GM06990 (cell line): Measurements from ENCODE around the gene EFS.

Experiments
- DNase-seq: peaks from one replicate; pipeline ENCODE4 v3.0.0-alpha.2; 2011; ENCODE audit not compliant: insufficient read length; ENCODE audit errors: extremely low read depth
- H3K27me3 ChIP-seq: replicated peaks from 2 replicates; pipeline ENCODE4 v1.6.0; 2011; ENCODE audit warnings: low read length; ENCODE audit not compliant: control insufficient read depth, insufficient read depth
- H3K36me3 ChIP-seq: 2 replicates; pipeline ENCODE4 v1.5.1; 2011; ENCODE audit warnings: low read length; ENCODE audit not compliant: control insufficient read depth, insufficient read depth
- H3K4me3 ChIP-seq: replicated peaks from 2 replicates; pipeline ENCODE4 v1.5.1; 2011; ENCODE audit warnings: low read depth, mild to moderate bottlenecking, control low read depth, low read length
- TF ChIP-seq, protein P1 (sequence below): IDR thresholded peaks from 2 replicates; pipeline ENCODE4 v1.5.1; 2011; ENCODE audit warnings: low read length, control low read depth, mild to moderate bottlenecking, inconsistent platforms; ENCODE audit not compliant: insufficient read depth, poor library complexity, severe bottlenecking

Gene EFS

DNA sequence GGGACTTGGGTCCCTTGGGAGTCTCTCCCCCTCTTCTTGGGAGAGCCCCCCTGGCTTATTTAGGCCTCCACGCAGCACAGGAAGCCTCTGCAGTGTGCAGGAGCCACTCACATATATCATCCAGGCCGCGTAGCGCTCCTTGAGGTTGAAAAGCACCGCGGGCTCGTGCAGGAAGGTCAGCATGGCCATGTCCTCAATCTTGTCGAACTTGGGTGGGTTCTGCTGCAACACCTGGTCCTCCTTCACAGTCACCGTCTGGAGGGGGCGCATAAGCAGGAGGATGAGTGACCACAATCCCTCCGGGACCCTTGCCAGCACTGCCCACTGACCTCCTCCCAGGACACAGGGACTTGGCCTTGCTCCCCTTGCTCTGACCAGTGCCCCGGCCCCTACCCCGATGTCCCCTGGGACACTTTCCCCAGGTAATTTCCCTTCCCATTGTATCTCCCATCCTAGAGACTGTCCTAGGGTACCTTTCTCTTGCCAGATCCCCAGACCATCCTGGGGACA is 40.6 kb upstream of the EFS start:
- H3K27me3 ChIP-seq = peaks cover 5% of the 10 kb centered on the region

DNA sequence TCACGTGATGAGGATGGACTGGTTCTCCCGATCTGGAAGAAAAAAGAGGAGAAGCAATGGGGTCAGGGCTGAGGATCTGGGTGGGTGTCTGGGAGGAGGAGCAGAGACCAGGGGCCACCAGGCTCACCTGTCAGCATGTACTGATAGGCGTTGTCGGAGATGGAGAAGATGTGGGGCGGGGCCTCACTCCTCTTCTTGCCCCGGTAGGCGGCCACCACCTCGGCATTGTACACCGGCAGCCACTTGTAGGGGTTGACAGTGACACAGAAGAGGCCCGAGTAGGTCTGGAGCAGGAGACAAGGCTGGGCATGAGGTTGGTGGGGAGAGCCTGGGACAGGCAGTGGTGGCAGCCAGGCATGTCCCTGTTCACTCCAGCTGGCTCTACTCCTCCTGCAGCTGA is 40.1 kb upstream of the EFS start:
- H3K27me3 ChIP-seq = peaks cover 5% of the 10 kb centered on the region
- TF ChIP-seq, protein P1, sequence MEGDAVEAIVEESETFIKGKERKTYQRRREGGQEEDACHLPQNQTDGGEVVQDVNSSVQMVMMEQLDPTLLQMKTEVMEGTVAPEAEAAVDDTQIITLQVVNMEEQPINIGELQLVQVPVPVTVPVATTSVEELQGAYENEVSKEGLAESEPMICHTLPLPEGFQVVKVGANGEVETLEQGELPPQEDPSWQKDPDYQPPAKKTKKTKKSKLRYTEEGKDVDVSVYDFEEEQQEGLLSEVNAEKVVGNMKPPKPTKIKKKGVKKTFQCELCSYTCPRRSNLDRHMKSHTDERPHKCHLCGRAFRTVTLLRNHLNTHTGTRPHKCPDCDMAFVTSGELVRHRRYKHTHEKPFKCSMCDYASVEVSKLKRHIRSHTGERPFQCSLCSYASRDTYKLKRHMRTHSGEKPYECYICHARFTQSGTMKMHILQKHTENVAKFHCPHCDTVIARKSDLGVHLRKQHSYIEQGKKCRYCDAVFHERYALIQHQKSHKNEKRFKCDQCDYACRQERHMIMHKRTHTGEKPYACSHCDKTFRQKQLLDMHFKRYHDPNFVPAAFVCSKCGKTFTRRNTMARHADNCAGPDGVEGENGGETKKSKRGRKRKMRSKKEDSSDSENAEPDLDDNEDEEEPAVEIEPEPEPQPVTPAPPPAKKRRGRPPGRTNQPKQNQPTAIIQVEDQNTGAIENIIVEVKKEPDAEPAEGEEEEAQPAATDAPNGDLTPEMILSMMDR = no peak
- H3K36me3 ChIP-seq = no peaks in the 10 kb centered on the region
- no peak overlapping the region for H3K4me3 ChIP-seq
- DNase-seq = no peak

More for the DNA sequence above, 40.6 kb upstream of the EFS start:
- TF ChIP-seq, protein P1 = no peak
- no peak for DNase-seq
- no peak overlapping the region for H3K4me3 ChIP-seq
- H3K36me3 ChIP-seq = no peaks in the 10 kb centered on the region

DNA sequence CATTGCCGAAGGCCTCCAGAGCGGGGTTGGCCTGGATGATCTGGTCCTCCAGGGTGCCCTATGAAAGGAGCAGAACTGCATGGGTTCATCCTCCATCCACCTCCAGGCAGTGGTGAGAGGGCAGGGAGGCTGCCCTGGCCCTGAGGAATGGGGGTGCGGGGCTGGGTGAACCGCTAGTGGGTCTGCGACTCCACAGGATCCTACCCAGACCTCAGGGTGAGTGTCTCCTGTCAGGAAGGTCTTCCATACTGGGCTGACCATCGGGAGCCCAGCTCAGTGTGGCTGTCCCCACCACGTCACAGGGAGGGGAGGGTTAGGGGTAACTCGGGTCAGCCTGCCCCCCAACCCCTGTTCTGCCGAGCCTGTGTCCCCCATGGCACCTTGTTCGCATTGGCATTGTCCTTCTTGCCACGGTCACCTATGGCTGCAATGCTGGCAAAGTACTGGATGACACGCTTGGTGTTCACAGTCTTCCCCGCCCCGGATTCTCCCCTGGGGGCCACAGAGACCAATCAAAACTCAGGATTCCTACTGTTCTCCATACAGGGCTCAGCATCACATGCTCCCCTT is 39.4 kb upstream of the EFS start:
- TF ChIP-seq, protein P1 = no peak
- H3K4me3 ChIP-seq = no peak overlapping the region
- DNase-seq = no peak
- peaks cover 5% of the 10 kb centered on the region for H3K27me3 ChIP-seq
- no peaks in the 10 kb centered on the region for H3K36me3 ChIP-seq

DNA sequence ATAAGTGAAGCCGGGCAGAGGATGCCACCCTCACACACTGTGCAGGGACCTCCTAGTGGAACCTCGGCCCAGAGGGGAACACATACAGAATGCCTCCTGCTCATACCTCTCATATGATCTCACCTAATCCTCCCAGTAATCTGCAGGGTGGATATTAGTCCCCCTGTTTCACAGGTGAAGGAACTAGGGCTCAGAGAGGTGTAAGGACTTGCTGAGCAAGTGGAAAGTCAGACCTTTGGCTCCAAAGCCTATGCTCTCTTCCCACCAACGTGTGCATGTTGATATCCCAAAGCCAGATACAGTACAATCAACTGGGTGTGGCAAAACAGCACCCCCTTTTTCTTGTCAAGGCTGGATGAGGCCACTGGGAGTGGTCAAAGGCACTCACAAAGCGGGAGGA is 38.9 kb upstream of the EFS start:
- H3K27me3 ChIP-seq = peaks cover 5% of the 10 kb centered on the region
- H3K4me3 ChIP-seq = no peak overlapping the region
- DNase-seq = no peak
- H3K36me3 ChIP-seq = no peaks in the 10 kb centered on the region
- TF ChIP-seq, protein P1 = no peak

DNA sequence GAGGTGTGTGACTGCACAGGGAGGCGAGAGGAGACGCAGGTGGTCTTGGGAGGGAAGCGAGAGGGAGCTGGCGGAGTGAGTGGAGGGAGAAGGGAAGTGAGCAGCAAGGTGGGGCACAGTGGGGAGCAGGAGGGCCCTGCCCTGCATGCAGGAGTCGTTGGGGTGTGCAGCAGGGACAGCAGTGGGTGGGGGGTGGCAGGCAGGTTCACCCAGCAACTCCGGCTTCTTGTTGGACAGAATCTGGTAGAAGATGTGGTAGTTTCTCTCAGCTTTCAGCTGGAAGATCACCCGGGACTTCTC is 38.1 kb upstream of the EFS start:
- H3K4me3 ChIP-seq = no peak overlapping the region
- H3K36me3 ChIP-seq = no peaks in the 10 kb centered on the region
- H3K27me3 ChIP-seq = peaks cover 5% of the 10 kb centered on the region
- no peak for DNase-seq
- TF ChIP-seq, protein P1 = no peak
